Measurements from ENCODE around the gene EXOSC5. TPM values are rescaled to one million over a fixed set of nuclear protein-coding genes. Genes with fewer than 3 reads are reported as not detected.
A peak's percentile ranks its signal among the peaks of the same experiment; 100 is the strongest.

The EXOSC5 gene
- total and polyA plus RNA-seq, 9 of the 15 experiments (the other 6 are each of a cell fraction or from before 2014, with no cell fraction given) = 10.9 to 75.5 (median 37.8) TPM

DNA sequence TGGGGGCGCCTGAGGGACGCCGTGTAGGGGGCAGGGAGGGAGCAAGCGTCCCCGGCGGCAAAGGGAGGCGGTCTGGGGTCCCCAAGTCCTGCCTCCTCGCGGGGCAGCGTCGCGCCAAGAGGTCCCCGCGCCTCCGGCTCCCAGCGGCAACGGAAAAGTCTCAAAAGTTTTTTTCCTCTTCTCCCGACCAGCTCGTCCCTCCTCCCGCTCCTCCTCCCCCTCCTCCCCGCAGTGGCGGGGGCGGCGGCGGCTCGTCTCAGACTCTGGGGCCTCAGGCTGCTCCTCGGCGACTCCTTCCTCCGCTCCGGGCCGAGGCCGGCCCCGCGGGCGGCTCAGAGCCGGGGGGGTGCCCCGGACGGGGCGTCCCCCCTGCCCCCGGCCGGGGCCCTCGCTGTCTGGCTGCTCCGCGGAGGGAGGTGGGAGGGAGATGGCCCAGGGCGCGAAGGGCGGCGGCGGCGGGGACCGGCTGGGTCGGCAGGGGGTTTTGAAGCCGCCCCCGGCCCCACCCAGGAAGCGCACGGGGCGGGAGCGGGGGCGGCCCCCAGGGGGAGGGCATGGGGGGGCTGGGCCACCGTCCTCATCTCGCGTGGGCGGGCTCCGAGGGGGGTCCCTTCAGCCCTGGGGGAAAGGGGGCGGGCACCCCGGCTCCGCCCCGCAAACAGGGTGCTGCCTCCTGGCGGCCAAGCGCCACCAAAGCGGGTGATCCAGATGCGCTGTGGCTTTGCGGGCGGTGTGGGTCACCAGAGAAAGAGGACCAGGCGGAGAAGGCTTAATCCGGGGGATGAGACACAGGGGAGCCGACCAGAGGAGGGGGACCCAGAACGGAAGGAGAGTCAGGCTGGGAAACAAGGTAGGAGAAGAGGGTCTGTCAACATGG is 43.5 kb downstream of the EXOSC5 start, which contains the start of gene TGFB1 (continued):
- TF ChIP-seq, protein P1, sequence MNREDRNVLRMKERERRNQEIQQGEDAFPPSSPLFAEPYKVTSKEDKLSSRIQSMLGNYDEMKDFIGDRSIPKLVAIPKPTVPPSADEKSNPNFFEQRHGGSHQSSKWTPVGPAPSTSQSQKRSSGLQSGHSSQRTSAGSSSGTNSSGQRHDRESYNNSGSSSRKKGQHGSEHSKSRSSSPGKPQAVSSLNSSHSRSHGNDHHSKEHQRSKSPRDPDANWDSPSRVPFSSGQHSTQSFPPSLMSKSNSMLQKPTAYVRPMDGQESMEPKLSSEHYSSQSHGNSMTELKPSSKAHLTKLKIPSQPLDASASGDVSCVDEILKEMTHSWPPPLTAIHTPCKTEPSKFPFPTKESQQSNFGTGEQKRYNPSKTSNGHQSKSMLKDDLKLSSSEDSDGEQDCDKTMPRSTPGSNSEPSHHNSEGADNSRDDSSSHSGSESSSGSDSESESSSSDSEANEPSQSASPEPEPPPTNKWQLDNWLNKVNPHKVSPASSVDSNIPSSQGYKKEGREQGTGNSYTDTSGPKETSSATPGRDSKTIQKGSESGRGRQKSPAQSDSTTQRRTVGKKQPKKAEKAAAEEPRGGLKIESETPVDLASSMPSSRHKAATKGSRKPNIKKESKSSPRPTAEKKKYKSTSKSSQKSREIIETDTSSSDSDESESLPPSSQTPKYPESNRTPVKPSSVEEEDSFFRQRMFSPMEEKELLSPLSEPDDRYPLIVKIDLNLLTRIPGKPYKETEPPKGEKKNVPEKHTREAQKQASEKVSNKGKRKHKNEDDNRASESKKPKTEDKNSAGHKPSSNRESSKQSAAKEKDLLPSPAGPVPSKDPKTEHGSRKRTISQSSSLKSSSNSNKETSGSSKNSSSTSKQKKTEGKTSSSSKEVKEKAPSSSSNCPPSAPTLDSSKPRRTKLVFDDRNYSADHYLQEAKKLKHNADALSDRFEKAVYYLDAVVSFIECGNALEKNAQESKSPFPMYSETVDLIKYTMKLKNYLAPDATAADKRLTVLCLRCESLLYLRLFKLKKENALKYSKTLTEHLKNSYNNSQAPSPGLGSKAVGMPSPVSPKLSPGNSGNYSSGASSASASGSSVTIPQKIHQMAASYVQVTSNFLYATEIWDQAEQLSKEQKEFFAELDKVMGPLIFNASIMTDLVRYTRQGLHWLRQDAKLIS (CRISPR knock-in tag; IDR thresholded peaks at IDR 0.05) = 0 out of 2 replicates have a peak, but pooled peaks have one; percentile 26
- TF ChIP-seq, protein P2, sequence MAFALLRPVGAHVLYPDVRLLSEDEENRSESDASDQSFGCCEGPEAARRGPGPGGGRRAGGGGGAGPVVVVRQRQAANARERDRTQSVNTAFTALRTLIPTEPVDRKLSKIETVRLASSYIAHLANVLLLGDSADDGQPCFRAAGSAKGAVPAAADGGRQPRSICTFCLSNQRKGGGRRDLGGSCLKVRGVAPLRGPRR (CRISPR knock-in tag; IDR thresholded peaks at IDR 0.05) = no peak
- TF ChIP-seq ZNF780A (CRISPR knock-in tag; IDR thresholded peaks at IDR 0.05) = no peak
- 0 out of 2 replicates have a peak, but pooled peaks have one; percentile 38 for TF ChIP-seq NBN (IDR thresholded peaks at IDR 0.05; ENCODE audit: low read depth)
- TF ChIP-seq NFYB (IDR thresholded peaks at IDR 0.05; ENCODE audit: extremely low read depth, insufficient read length) = no peak
- TF ChIP-seq POLR2AphosphoS5 (IDR thresholded peaks at IDR 0.05; ENCODE audit: control insufficient read depth, insufficient read depth, low read depth, low read length) = peak; percentile 75
- TF ChIP-seq RUNX1 (IDR thresholded peaks at IDR 0.05; ENCODE audit: low read depth) = no peak
- peak in 1 of 2 experiments; percentile 57; a peak in 2 of 4 replicates for TF ChIP-seq RCOR1 (IDR thresholded peaks at IDR 0.05; ENCODE audit: borderline replicate concordance in 1 of 2, low read depth in 2 of 2, low read length in 2 of 2)
- no peak for TF ChIP-seq CBX3 (IDR thresholded peaks at IDR 0.05; ENCODE audit: borderline replicate concordance in 1 of 2, low read length in 2 of 2)
- TF ChIP-seq, protein P3, sequence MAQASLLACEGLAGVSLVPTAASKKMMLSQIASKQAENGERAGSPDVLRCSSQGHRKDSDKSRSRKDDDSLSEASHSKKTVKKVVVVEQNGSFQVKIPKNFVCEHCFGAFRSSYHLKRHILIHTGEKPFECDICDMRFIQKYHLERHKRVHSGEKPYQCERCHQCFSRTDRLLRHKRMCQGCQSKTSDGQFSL (CRISPR knock-in tag; IDR thresholded peaks at IDR 0.05) = no peak
- TF ChIP-seq, protein P3 (tag; IDR thresholded peaks at IDR 0.05) = peak in 1 of 2 experiments; percentile 92; a peak in 2 of 4 replicates
- TF ChIP-seq ZNF384 (IDR thresholded peaks at IDR 0.05; ENCODE audit: low read depth, low read length) = peak; percentile 80
- TF ChIP-seq, protein P4, sequence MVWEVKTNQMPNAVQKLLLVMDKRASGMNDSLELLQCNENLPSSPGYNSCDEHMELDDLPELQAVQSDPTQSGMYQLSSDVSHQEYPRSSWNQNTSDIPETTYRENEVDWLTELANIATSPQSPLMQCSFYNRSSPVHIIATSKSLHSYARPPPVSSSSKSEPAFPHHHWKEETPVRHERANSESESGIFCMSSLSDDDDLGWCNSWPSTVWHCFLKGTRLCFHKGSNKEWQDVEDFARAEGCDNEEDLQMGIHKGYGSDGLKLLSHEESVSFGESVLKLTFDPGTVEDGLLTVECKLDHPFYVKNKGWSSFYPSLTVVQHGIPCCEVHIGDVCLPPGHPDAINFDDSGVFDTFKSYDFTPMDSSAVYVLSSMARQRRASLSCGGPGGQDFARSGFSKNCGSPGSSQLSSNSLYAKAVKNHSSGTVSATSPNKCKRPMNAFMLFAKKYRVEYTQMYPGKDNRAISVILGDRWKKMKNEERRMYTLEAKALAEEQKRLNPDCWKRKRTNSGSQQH (CRISPR knock-in tag; IDR thresholded peaks at IDR 0.05) = peak; percentile 63; the same call in 1 of the 2 replicates
- TF ChIP-seq, protein P5, sequence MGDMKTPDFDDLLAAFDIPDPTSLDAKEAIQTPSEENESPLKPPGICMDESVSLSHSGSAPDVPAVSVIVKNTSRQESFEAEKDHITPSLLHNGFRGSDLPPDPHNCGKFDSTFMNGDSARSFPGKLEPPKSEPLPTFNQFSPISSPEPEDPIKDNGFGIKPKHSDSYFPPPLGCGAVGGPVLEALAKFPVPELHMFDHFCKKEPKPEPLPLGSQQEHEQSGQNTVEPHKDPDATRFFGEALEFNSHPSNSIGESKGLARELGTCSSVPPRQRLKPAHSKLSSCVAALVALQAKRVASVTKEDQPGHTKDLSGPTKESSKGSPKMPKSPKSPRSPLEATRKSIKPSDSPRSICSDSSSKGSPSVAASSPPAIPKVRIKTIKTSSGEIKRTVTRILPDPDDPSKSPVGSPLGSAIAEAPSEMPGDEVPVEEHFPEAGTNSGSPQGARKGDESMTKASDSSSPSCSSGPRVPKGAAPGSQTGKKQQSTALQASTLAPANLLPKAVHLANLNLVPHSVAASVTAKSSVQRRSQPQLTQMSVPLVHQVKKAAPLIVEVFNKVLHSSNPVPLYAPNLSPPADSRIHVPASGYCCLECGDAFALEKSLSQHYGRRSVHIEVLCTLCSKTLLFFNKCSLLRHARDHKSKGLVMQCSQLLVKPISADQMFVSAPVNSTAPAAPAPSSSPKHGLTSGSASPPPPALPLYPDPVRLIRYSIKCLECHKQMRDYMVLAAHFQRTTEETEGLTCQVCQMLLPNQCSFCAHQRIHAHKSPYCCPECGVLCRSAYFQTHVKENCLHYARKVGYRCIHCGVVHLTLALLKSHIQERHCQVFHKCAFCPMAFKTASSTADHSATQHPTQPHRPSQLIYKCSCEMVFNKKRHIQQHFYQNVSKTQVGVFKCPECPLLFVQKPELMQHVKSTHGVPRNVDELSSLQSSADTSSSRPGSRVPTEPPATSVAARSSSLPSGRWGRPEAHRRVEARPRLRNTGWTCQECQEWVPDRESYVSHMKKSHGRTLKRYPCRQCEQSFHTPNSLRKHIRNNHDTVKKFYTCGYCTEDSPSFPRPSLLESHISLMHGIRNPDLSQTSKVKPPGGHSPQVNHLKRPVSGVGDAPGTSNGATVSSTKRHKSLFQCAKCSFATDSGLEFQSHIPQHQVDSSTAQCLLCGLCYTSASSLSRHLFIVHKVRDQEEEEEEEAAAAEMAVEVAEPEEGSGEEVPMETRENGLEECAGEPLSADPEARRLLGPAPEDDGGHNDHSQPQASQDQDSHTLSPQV (IDR thresholded peaks at IDR 0.05) = peak; percentile 67; the same call in 1 of the 2 replicates
